Measurements from ENCODE around the gene WNK2.

DNA sequence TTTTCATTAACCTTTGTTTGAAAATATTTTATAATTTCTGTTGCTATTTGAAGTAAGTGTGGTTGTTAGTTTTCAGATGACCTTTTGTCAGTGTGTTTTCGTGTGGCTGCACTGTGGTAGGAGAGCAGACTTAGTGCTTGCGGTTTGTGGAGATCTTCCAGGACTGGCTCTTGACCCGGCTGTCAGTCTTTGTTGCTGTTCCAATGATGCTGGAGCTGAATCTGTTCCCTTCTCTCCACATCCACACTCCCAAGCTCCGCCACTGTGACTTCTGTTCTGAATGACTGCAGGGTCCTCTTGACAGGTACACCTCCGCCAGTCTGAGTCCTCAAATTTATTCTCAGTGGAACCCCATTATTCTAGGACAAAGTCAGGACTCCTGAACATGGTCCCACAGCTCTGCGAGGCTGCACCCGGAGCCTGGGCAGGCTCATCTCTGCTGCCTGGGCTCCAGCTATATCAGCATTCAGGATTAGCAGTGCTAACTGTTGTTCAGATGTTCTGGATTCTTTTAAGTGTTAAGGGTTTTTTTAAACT lies 126.0 kb downstream of the WNK2 start:
- TF ChIP-seq, protein P1, sequence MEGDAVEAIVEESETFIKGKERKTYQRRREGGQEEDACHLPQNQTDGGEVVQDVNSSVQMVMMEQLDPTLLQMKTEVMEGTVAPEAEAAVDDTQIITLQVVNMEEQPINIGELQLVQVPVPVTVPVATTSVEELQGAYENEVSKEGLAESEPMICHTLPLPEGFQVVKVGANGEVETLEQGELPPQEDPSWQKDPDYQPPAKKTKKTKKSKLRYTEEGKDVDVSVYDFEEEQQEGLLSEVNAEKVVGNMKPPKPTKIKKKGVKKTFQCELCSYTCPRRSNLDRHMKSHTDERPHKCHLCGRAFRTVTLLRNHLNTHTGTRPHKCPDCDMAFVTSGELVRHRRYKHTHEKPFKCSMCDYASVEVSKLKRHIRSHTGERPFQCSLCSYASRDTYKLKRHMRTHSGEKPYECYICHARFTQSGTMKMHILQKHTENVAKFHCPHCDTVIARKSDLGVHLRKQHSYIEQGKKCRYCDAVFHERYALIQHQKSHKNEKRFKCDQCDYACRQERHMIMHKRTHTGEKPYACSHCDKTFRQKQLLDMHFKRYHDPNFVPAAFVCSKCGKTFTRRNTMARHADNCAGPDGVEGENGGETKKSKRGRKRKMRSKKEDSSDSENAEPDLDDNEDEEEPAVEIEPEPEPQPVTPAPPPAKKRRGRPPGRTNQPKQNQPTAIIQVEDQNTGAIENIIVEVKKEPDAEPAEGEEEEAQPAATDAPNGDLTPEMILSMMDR (IDR thresholded peaks at IDR 0.05) = no peak
- no peak for TF ChIP-seq POLR2A (IDR thresholded peaks at IDR 0.05)
